CD4-positive, alpha-beta T cell treated with Interleukin-4 for 1 hour (primary cell): ENCODE data around the gene GARIN5B.
"Not testable (repeated sequence)": the region's sequence is repeated elsewhere in the genome, so short reads cannot be mapped to it uniquely, and the experiment has no call there.

ENCODE experiments used
- DNase-seq, 2 donors: peaks; one replicate each; pipeline ENCODE4 v3.0.0-alpha.2; 2020 to 2022

The GARIN5B gene

GRCh38 chr19:55362990-55363716 is at the start of gene GARIN5B:
GARIN5B (minus strand) TSS chr19:55363260; CDS start chr19:55363066, 194 bp downstream.
- no peak for DNase-seq

- DNase-seq, result no peak
Measured at GRCh38 chr19:55410168-55410567, 47.1 kb upstream of the GARIN5B start.

GRCh38 chr19:55409179-55409578 is 46.1 kb upstream of the GARIN5B start:
- not testable (repeated sequence) for DNase-seq

- DNase-seq, result no peak
Measured at GRCh38 chr19:55408533-55408872, 45.4 kb upstream of the GARIN5B start.

- peak; percentile 99 for DNase-seq
Measured at GRCh38 chr19:55407800-55408532, 44.9 kb upstream of the GARIN5B start.

- not testable (repeated sequence) for DNase-seq
Measured at GRCh38 chr19:55407550-55407799, 44.4 kb upstream of the GARIN5B start, which contains the start of gene UBE2S. UBE2S (minus strand) TSS chr19:55407788; CDS start chr19:55407589, 199 bp downstream.

- peak in 1 of 2 donors; percentile 27 for DNase-seq
Measured at GRCh38 chr19:55406826-55407549, 43.9 kb upstream of the GARIN5B start.

GRCh38 chr19:55406091-55406825 is 43.2 kb upstream of the GARIN5B start:
- peak in 1 of 2 donors; percentile 19 for DNase-seq

GRCh38 chr19:55405638-55406037 is 42.6 kb upstream of the GARIN5B start:
- no peak for DNase-seq

GRCh38 chr19:55402509-55402908 is 39.4 kb upstream of the GARIN5B start:
- DNase-seq, result no peak

- DNase-seq, result not testable (repeated sequence)
Measured at GRCh38 chr19:55401390-55401789, 38.3 kb upstream of the GARIN5B start.

GRCh38 chr19:55400281-55401087 is 37.4 kb upstream of the GARIN5B start:
- no peak for DNase-seq

- no peak for DNase-seq
Measured at GRCh38 chr19:55398200-55398925, 35.3 kb upstream of the GARIN5B start.

- no peak for DNase-seq
Measured at GRCh38 chr19:55392820-55393761, 30.0 kb upstream of the GARIN5B start.

GRCh38 chr19:55391702-55392615 is 28.9 kb upstream of the GARIN5B start:
- DNase-seq, result no peak

GRCh38 chr19:55391191-55391670 is 28.2 kb upstream of the GARIN5B start:
- no peak for DNase-seq

- no peak for DNase-seq
Measured at GRCh38 chr19:55390461-55390880, 27.4 kb upstream of the GARIN5B start.

GRCh38 chr19:55389386-55390317 is 26.6 kb upstream of the GARIN5B start:
- DNase-seq, result no peak
